ENCODE results near the gene STPG1.

STPG1 gene

DNA sequence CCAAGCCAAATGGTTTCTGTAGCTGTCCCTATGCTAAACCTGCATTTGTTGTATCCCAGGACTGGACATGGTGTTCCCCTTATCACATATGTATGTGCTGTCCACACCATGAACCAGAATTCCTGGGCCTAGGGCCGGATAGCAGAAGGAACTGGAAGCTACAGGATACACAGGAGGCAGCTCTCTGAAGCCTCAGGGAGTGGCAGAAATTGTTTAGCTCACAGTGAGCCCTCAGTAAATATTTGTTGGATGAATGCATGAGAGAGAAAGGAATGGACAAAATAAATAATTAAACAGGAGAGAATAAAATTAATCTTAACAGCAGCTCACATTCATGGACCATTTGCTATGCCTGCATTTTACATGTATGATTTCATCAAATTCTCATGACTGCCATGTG lies 4.1 kb upstream of the STPG1 start:
- Histone ChIP-seq H3K9ac (no peak overlapping the region), H3K27me3 (ENCODE audit: control insufficient read depth, insufficient read depth, low read length) (no peaks in the 10 kb centered on the region), H3K27ac (no peak overlapping the region), H3K9me3 (ENCODE audit: control insufficient read depth, low read length) (no peaks in the 10 kb centered on the region), H3K36me3 (ENCODE audit: control insufficient read depth, insufficient read depth, low read length) (no peaks in the 10 kb centered on the region), H3K4me1 (peaks cover 8% of the 10 kb centered on the region), H3K4me2 (ENCODE audit: low read length) (no peak overlapping the region), H3K4me3 (ENCODE audit: low read depth, low read length) (no peak overlapping the region), H3K79me2 (peaks cover 2% of the 10 kb centered on the region), H2AFZ (no peak overlapping the region)
- no peak for TF ChIP-seq CTCF (IDR thresholded peaks at IDR 0.05)

- Histone ChIP-seq H3K36me3 (ENCODE audit: control insufficient read depth, insufficient read depth, low read length) (no peaks in the 10 kb centered on the region), H3K4me2 (ENCODE audit: low read length) (peak overlapping the region; percentile 83), H3K79me2 (peaks cover 2% of the 10 kb centered on the region), H2AFZ (peak overlapping the region; percentile 86), H3K9me3 (ENCODE audit: control insufficient read depth, low read length) (no peaks in the 10 kb centered on the region), H3K27me3 (ENCODE audit: control insufficient read depth, insufficient read depth, low read length) (no peaks in the 10 kb centered on the region), H3K27ac (no peak overlapping the region), H3K9ac (no peak overlapping the region), H3K4me3 (ENCODE audit: low read depth, low read length) (peak overlapping the region; percentile 91), H3K4me1 (peaks cover 8% of the 10 kb centered on the region)
- no peak for TF ChIP-seq CTCF (IDR thresholded peaks at IDR 0.05)
Measured at GRCh38 chr1:24416666-24417391, 3.2 kb upstream of the STPG1 start.

DNA sequence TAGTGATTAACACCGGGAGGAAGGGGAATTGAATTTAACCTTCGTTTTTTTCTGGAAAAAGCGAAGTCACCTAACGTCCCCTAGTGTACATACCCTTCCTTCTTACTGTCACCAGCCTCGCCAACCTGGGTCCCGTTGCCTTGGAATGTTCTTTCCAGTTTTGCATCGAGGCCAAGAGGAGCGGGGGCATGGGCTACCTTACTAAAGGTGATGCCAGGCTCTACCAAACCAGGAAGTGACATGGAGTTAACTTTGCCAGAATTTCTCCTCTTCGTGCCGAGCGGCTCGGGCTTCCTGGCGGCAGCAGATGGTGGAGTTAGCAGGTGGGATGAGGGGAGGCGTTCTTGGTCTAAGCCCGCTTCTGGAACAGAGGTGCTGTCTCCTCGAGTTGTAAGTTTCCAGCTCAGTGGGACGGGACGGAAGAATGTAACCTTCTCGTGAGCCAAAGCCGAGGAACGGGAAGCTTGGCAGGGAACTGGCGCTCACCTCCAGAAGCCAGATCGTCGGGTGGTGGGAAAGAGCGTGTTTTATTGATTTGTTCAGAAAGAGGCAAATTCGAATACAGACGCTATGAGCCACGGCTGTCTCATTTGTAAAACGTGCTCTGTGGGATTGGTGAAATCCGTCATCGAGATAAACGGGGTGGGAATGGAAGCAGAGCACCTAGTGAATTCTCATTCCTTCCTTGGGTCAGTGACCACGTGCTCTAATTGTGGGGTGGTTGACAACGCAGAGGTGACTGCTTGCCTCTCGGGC lies 2.5 kb upstream of the STPG1 start:
- no peak overlapping the region for H3K9ac ChIP-seq
- peaks cover 2% of the 10 kb centered on the region for H3K79me2 ChIP-seq
- TF ChIP-seq CTCF (IDR thresholded peaks at IDR 0.05), result no peak
- H3K4me1 ChIP-seq, result peaks cover 8% of the 10 kb centered on the region
- no peaks in the 10 kb centered on the region for H3K9me3 ChIP-seq (ENCODE audit: control insufficient read depth, low read length)
- peak overlapping the region; percentile 86 for H2AFZ ChIP-seq
- H3K36me3 ChIP-seq (ENCODE audit: control insufficient read depth, insufficient read depth, low read length), result no peaks in the 10 kb centered on the region
- H3K4me3 ChIP-seq (ENCODE audit: low read depth, low read length), result peak overlapping the region; percentile 91
- H3K27ac ChIP-seq, result no peak overlapping the region
- no peaks in the 10 kb centered on the region for H3K27me3 ChIP-seq (ENCODE audit: control insufficient read depth, insufficient read depth, low read length)
- peak overlapping the region; percentile 83 for H3K4me2 ChIP-seq (ENCODE audit: low read length)

DNA sequence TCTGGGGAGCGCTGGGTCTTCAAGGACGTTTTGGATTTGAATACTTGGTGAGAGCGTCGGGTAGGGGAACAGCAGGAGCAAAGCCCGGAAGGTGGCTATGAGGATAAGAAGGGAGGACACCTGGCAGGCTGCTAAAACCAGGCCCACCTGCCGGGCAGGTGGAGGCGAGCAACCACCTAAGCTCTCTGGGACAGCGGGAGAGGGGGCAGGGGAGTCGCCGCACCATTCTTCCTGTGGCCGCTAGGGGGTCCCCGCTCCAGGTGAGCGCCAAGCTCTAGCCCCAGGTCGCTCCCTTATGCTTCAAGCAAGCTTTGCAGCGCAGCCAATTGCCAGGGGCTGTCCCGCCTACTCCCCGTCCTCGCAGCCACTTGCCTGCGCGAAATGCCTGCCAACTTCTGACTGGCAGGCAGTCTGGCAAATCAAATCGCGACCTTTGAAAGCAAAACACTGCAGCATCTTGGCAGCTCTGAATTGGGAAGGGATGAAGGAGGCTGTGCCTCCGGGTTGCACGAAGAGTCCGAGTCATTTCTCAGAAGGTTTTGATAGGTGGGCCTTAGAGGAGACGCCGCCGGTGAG lies 1.8 kb upstream of the STPG1 start, which contains the start of gene NIPAL3:
NIPAL3 (plus strand) TSS at position 469 of the 576 bp plus-strand sequence. CDS start 3,746 bp downstream, outside the sequence.
- Histone ChIP-seq H3K4me2 (ENCODE audit: low read length) (peak within 1 kb of the TSS; percentile 83), H3K9me3 (ENCODE audit: control insufficient read depth, low read length) (no peaks in the 10 kb centered on the region), H3K27ac (peak within 1 kb of the TSS; percentile 32), H3K79me2 (peaks cover 2% of the 10 kb centered on the region), H3K4me1 (peaks cover 8% of the 10 kb centered on the region), H3K27me3 (ENCODE audit: control insufficient read depth, insufficient read depth, low read length) (no peaks in the 10 kb centered on the region), H2AFZ (peak within 1 kb of the TSS; percentile 86), H3K9ac (no peak within 1 kb of the TSS), H3K36me3 (ENCODE audit: control insufficient read depth, insufficient read depth, low read length) (no peaks in the 10 kb centered on the region), H3K4me3 (ENCODE audit: low read depth, low read length) (peak within 1 kb of the TSS; percentile 91)
- peak; percentile 64 for TF ChIP-seq CTCF (IDR thresholded peaks at IDR 0.05)
